WTC11 (cell line): ENCODE results near the gene SETSIP. TPM values are rescaled to one million over a fixed set of nuclear protein-coding genes. Genes with fewer than 3 reads are reported as not detected.

Source experiments
- ATAC-seq: fragments of 200-7000 bp; cut with Tn5 transposase; 2 replicates; pipeline ENCODE4 v1.10.0; 2021; ENCODE audit warnings: mild to moderate bottlenecking, moderate library complexity
- CTCF ChIA-PET: fragments of 300-600 bp; sonication (Branson Sonifier 250); formaldehyde crosslinking; loops from one replicate; lab custom pipeline; 2021; ENCODE audit warnings: antibody characterized with exemption; lab: Charles Lee
- POLR2A ChIA-PET: fragments of 350-600 bp; sonication (Branson Sonifier 250); formaldehyde crosslinking; loops from one replicate; lab custom pipeline; 2021; ENCODE audit warnings: antibody characterized with exemption; lab: Charles Lee
- DNase-seq: peaks from one replicate; pipeline ENCODE4 v3.0.0; 2021; ENCODE audit warnings: low spot score
- H3K27ac Mint-ChIP-seq: 2 replicates; pipeline ENCODE4 v1.8.0; 2021; ENCODE audit warnings: mixed read lengths
- H3K27me3 Mint-ChIP-seq: 2 replicates; pipeline ENCODE4 v1.8.0; 2021; ENCODE audit warnings: low read depth, mild to moderate bottlenecking, moderate library complexity, mixed read lengths
- H3K36me3 Mint-ChIP-seq: 2 replicates; pipeline ENCODE4 v1.8.0; 2021; ENCODE audit warnings: mixed read lengths
- H3K4me1 Mint-ChIP-seq: 2 replicates; pipeline ENCODE4 v1.8.0; 2022; ENCODE audit warnings: mixed read lengths
- H3K4me3 Mint-ChIP-seq: 2 replicates; pipeline ENCODE4 v1.8.0; 2021; ENCODE audit warnings: mild to moderate bottlenecking, moderate library complexity, mixed read lengths
- H3K9me3 Mint-ChIP-seq: 2 replicates; pipeline ENCODE4 v1.8.0; 2021; ENCODE audit warnings: mixed read lengths
- ESRRA ChIP-seq: sonication (generic); formaldehyde crosslinking; IDR thresholded peaks from 2 replicates; pipeline ENCODE4 v1.8.1; 2022; ENCODE audit warnings: mild to moderate bottlenecking, missing genetic modification reagents, borderline replicate concordance
- GABPB1 ChIP-seq: sonication (generic); formaldehyde crosslinking; IDR thresholded peaks from 2 replicates; pipeline ENCODE4 v1.8.1; 2023; ENCODE audit warnings: mild to moderate bottlenecking, missing genetic modification reagents
- GTF2I ChIP-seq: fragments of 250-450 bp; sonication (Bioruptor Pico); conservative IDR thresholded peaks from 2 replicates; pipeline ENCODE4 v1.4.0; 2021; ENCODE audit warnings: mild to moderate bottlenecking
- NFE2L1 ChIP-seq: sonication (generic); formaldehyde crosslinking; IDR thresholded peaks from 2 replicates; pipeline ENCODE4 v1.8.1; 2023; ENCODE audit warnings: missing genetic modification reagents
- SMAD4 ChIP-seq: sonication (generic); formaldehyde crosslinking; IDR thresholded peaks from 2 replicates; pipeline ENCODE4 v1.8.0; 2022; ENCODE audit warnings: mild to moderate bottlenecking, missing genetic modification reagents
- SOX15 ChIP-seq: fragments of 250-450 bp; sonication (Bioruptor Pico); IDR thresholded peaks from 2 replicates; pipeline ENCODE4 v1.9.0; 2021; ENCODE audit warnings: mild to moderate bottlenecking
- TCF7 ChIP-seq: sonication (generic); formaldehyde crosslinking; IDR thresholded peaks from 2 replicates; pipeline ENCODE4 v1.8.0; 2022; ENCODE audit warnings: mild to moderate bottlenecking, low read depth, missing genetic modification reagents, moderate library complexity
- TEAD4 ChIP-seq: sonication (generic); formaldehyde crosslinking; IDR thresholded peaks from 2 replicates; pipeline ENCODE4 v1.8.0; 2022; ENCODE audit warnings: mild to moderate bottlenecking, missing genetic modification reagents
- ZNF416 ChIP-seq: fragments of 250-450 bp; sonication (Bioruptor Pico); IDR thresholded peaks from 2 replicates; pipeline ENCODE4 v1.9.0; 2021; ENCODE audit warnings: mild to moderate bottlenecking, inconsistent platforms
- total RNA-seq: library from RNA; stranded (reverse); gene quantifications from 3 replicates; pipeline ENCODE4 v1.2.3, GENCODE V29; 2021
- TF ChIP-seq, protein P1 (sequence below): fragments of 250-450 bp; sonication (Bioruptor Pico); IDR thresholded peaks from 2 replicates; pipeline ENCODE4 v1.9.0; 2021; ENCODE audit warnings: mild to moderate bottlenecking
- TF ChIP-seq, protein P2 (sequence below): fragments of 250-450 bp; sonication (Bioruptor Pico); IDR thresholded peaks from 2 replicates; pipeline ENCODE4 v1.9.0; 2021; ENCODE audit warnings: moderate library complexity, mild to moderate bottlenecking, inconsistent platforms, borderline replicate concordance
- TF ChIP-seq, protein P3 (sequence below): sonication (generic); formaldehyde crosslinking; IDR thresholded peaks from 2 replicates; pipeline ENCODE4 v1.8.0; 2022; ENCODE audit warnings: mild to moderate bottlenecking, missing genetic modification reagents
- TF ChIP-seq, protein P4 (sequence below): sonication (generic); formaldehyde crosslinking; IDR thresholded peaks from 2 replicates; pipeline ENCODE4 v1.8.0; 2022; ENCODE audit warnings: mild to moderate bottlenecking, missing genetic modification reagents
- TF ChIP-seq, protein P5 (sequence below): sonication (generic); formaldehyde crosslinking; IDR thresholded peaks from 2 replicates; pipeline ENCODE4 v1.8.0; 2022; ENCODE audit warnings: missing genetic modification reagents
- TF ChIP-seq, protein P6 (sequence below): sonication (generic); formaldehyde crosslinking; IDR thresholded peaks from 2 replicates; pipeline ENCODE4 v1.8.0; 2022; ENCODE audit warnings: mild to moderate bottlenecking, missing genetic modification reagents
- TF ChIP-seq, protein P7 (sequence below): sonication (generic); formaldehyde crosslinking; IDR thresholded peaks from 2 replicates; pipeline ENCODE4 v1.8.0; 2023; ENCODE audit warnings: mild to moderate bottlenecking, missing genetic modification reagents
- TF ChIP-seq, protein P8 (sequence below): sonication (generic); formaldehyde crosslinking; IDR thresholded peaks from 2 replicates; pipeline ENCODE4 v1.8.1; 2023; ENCODE audit warnings: mild to moderate bottlenecking, missing genetic modification reagents

The SETSIP gene
- total RNA-seq, 1 experiment from 2014 or later: not detected

DNA sequence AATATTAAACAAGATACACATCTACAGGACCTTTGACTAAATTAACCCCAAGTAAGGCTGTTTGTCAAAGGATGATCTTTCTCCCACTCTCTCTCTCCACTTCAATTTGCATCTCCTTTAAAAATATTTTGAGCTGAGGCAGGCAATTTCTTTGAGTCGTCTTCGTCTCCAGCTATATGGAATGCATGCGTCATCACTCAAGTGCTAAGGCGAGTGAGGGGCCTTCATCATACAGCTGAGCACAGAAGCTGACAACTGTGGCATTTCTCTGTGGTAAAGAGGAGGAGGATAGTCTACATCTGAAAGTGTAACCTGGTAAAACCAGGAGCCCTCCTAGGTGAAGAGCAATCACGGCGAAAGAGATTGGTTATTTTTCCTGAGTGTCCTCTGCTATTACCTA lies 37.8 kb downstream of the SETSIP start:
- DNase-seq (no peak), ATAC-seq (peak; percentile 34; the same call in 1 of the 2 replicates)
- no peaks in the 10 kb centered on the region for H3K27me3 Mint-ChIP-seq
- H3K4me1 Mint-ChIP-seq: peaks cover 5% of the 10 kb centered on the region
- ChIA-PET CTCF (interaction anchor here (1.0 kb wide), 1 partner anchor 254 kb away, joined by 4 read pairs; no protein-coding TSS in a partner anchor), POLR2A (no interaction called here)
- H3K9me3 Mint-ChIP-seq: no peaks in the 10 kb centered on the region
- H3K27ac Mint-ChIP-seq: no peak overlapping the region
- H3K4me3 Mint-ChIP-seq: no peak overlapping the region
- TF ChIP-seq, protein P1, sequence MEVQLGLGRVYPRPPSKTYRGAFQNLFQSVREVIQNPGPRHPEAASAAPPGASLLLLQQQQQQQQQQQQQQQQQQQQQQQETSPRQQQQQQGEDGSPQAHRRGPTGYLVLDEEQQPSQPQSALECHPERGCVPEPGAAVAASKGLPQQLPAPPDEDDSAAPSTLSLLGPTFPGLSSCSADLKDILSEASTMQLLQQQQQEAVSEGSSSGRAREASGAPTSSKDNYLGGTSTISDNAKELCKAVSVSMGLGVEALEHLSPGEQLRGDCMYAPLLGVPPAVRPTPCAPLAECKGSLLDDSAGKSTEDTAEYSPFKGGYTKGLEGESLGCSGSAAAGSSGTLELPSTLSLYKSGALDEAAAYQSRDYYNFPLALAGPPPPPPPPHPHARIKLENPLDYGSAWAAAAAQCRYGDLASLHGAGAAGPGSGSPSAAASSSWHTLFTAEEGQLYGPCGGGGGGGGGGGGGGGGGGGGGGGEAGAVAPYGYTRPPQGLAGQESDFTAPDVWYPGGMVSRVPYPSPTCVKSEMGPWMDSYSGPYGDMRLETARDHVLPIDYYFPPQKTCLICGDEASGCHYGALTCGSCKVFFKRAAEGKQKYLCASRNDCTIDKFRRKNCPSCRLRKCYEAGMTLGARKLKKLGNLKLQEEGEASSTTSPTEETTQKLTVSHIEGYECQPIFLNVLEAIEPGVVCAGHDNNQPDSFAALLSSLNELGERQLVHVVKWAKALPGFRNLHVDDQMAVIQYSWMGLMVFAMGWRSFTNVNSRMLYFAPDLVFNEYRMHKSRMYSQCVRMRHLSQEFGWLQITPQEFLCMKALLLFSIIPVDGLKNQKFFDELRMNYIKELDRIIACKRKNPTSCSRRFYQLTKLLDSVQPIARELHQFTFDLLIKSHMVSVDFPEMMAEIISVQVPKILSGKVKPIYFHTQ (CRISPR knock-in tag): no peak
- TF ChIP-seq, protein P2, sequence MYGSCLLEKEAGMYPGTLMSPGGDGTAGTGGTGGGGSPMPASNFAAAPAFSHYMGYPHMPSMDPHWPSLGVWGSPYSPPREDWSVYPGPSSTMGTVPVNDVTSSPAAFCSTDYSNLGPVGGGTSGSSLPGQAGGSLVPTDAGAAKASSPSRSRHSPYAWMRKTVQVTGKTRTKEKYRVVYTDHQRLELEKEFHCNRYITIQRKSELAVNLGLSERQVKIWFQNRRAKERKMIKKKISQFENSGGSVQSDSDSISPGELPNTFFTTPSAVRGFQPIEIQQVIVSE (CRISPR knock-in tag): no peak
- TF ChIP-seq NFE2L1 (CRISPR knock-in tag): no peak
- TF ChIP-seq, protein P3, sequence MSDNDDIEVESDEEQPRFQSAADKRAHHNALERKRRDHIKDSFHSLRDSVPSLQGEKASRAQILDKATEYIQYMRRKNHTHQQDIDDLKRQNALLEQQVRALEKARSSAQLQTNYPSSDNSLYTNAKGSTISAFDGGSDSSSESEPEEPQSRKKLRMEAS (CRISPR knock-in tag): no peak
- no peak for TF ChIP-seq SOX15
- no peak for TF ChIP-seq TEAD4
- no peak for TF ChIP-seq SMAD4
- TF ChIP-seq, protein P4, sequence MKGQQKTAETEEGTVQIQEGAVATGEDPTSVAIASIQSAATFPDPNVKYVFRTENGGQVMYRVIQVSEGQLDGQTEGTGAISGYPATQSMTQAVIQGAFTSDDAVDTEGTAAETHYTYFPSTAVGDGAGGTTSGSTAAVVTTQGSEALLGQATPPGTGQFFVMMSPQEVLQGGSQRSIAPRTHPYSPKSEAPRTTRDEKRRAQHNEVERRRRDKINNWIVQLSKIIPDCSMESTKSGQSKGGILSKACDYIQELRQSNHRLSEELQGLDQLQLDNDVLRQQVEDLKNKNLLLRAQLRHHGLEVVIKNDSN (CRISPR knock-in tag): no peak
- TF ChIP-seq, protein P5, sequence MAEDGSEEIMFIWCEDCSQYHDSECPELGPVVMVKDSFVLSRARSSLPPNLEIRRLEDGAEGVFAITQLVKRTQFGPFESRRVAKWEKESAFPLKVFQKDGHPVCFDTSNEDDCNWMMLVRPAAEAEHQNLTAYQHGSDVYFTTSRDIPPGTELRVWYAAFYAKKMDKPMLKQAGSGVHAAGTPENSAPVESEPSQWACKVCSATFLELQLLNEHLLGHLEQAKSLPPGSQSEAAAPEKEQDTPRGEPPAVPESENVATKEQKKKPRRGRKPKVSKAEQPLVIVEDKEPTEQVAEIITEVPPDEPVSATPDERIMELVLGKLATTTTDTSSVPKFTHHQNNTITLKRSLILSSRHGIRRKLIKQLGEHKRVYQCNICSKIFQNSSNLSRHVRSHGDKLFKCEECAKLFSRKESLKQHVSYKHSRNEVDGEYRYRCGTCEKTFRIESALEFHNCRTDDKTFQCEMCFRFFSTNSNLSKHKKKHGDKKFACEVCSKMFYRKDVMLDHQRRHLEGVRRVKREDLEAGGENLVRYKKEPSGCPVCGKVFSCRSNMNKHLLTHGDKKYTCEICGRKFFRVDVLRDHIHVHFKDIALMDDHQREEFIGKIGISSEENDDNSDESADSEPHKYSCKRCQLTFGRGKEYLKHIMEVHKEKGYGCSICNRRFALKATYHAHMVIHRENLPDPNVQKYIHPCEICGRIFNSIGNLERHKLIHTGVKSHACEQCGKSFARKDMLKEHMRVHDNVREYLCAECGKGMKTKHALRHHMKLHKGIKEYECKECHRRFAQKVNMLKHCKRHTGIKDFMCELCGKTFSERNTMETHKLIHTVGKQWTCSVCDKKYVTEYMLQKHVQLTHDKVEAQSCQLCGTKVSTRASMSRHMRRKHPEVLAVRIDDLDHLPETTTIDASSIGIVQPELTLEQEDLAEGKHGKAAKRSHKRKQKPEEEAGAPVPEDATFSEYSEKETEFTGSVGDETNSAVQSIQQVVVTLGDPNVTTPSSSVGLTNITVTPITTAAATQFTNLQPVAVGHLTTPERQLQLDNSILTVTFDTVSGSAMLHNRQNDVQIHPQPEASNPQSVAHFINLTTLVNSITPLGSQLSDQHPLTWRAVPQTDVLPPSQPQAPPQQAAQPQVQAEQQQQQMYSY (CRISPR knock-in tag): no peak
- no peak for TF ChIP-seq GABPB1 (CRISPR knock-in tag)
- TF ChIP-seq, protein P6, sequence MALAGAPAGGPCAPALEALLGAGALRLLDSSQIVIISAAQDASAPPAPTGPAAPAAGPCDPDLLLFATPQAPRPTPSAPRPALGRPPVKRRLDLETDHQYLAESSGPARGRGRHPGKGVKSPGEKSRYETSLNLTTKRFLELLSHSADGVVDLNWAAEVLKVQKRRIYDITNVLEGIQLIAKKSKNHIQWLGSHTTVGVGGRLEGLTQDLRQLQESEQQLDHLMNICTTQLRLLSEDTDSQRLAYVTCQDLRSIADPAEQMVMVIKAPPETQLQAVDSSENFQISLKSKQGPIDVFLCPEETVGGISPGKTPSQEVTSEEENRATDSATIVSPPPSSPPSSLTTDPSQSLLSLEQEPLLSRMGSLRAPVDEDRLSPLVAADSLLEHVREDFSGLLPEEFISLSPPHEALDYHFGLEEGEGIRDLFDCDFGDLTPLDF (CRISPR knock-in tag): no peak
- TF ChIP-seq, protein P7, sequence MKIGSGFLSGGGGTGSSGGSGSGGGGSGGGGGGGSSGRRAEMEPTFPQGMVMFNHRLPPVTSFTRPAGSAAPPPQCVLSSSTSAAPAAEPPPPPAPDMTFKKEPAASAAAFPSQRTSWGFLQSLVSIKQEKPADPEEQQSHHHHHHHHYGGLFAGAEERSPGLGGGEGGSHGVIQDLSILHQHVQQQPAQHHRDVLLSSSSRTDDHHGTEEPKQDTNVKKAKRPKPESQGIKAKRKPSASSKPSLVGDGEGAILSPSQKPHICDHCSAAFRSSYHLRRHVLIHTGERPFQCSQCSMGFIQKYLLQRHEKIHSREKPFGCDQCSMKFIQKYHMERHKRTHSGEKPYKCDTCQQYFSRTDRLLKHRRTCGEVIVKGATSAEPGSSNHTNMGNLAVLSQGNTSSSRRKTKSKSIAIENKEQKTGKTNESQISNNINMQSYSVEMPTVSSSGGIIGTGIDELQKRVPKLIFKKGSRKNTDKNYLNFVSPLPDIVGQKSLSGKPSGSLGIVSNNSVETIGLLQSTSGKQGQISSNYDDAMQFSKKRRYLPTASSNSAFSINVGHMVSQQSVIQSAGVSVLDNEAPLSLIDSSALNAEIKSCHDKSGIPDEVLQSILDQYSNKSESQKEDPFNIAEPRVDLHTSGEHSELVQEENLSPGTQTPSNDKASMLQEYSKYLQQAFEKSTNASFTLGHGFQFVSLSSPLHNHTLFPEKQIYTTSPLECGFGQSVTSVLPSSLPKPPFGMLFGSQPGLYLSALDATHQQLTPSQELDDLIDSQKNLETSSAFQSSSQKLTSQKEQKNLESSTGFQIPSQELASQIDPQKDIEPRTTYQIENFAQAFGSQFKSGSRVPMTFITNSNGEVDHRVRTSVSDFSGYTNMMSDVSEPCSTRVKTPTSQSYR: no peak
- no peak for TF ChIP-seq TCF7 (CRISPR knock-in tag)
- no peak for TF ChIP-seq ZNF416 (CRISPR knock-in tag)
- no peak for TF ChIP-seq GTF2I (CRISPR knock-in tag)
- TF ChIP-seq, protein P8, sequence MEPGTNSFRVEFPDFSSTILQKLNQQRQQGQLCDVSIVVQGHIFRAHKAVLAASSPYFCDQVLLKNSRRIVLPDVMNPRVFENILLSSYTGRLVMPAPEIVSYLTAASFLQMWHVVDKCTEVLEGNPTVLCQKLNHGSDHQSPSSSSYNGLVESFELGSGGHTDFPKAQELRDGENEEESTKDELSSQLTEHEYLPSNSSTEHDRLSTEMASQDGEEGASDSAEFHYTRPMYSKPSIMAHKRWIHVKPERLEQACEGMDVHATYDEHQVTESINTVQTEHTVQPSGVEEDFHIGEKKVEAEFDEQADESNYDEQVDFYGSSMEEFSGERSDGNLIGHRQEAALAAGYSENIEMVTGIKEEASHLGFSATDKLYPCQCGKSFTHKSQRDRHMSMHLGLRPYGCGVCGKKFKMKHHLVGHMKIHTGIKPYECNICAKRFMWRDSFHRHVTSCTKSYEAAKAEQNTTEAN: no peak
- no peak for TF ChIP-seq ESRRA (CRISPR knock-in tag)
- H3K36me3 Mint-ChIP-seq: no peaks in the 10 kb centered on the region
